ENCODE measurements around the gene SERPINA1.

The SERPINA1 gene

DNA sequence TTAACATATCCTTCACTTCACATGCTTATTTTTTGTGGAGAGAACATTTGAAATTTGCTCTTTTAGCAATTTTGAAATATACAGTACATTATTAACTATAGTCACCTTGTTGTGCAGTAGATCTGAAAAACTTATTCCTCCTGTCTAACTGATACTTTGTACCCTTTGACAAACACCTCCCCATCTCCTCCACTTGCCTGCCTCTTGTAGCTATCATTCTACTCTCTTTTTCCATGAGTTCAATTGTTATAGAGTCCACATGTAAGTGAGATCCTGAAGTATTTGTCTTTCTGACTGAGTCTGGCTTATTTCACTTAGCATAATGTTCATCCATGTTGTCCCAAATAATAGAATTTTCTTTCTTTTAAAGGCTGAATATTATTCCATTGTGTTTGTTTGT, 55.8 kb downstream of the SERPINA1 start:
- H3K4me3 ChIP-seq (ENCODE audit: low read depth, low read length): no peak overlapping the region
- no peak for DNase-seq (ENCODE audit: low read depth)

- no peak for DNase-seq (ENCODE audit: low read depth)
- H3K4me3 ChIP-seq (ENCODE audit: low read depth, low read length): no peak overlapping the region
Measured at GRCh38 chr14:94332063-94332583, 56.3 kb downstream of the SERPINA1 start.

DNA sequence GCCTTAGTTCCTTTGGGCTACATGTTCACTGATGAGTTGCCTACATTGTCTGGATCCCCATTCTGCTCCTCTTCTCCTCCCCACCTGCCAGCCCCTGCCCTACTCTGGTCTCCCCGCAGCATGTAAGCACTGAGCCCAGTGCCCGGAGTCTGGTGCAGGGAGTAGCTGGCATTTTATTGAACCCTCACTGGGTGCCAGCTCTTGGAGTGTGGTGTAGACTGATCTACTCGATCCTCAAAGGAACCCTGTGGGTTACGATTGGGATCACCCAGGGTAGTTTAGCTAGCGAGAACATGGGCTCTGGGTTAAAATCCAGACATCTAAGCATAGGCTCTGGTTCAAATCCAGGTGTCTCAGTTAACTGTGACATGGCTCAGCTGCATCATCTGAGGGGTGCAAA, 56.9 kb downstream of the SERPINA1 start:
- no peak for DNase-seq (ENCODE audit: low read depth)
- no peak overlapping the region for H3K4me3 ChIP-seq (ENCODE audit: low read depth, low read length)

- H3K4me3 ChIP-seq (ENCODE audit: low read depth, low read length): no peak overlapping the region
- DNase-seq (ENCODE audit: low read depth): no peak
Measured at GRCh38 chr14:94330857-94331256, 57.5 kb downstream of the SERPINA1 start.

DNA sequence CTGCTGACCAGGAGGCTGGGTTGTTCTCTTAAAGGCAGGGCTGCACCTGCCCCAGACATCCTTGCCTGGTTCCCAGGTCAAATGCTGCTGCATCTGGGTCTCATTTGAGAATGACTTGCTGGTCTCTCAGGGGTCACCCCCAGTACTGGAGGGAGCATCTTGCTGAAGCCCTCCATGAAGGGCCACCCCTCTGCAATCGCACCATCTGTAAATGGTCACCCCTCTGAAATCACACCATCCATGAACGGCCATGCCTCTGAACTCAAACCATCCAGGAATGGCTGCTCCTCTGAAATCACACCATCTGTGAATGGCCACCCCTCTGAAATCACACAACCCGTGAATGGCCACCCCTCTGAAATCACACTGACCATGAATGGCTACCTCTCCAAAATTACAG, 58.0 kb downstream of the SERPINA1 start:
- no peak overlapping the region for H3K4me3 ChIP-seq (ENCODE audit: low read depth, low read length)
- no peak for DNase-seq (ENCODE audit: low read depth)

- no peak for DNase-seq (ENCODE audit: low read depth)
- no peak overlapping the region for H3K4me3 ChIP-seq (ENCODE audit: low read depth, low read length)
Measured at GRCh38 chr14:94329857-94330256, 58.5 kb downstream of the SERPINA1 start.

DNA sequence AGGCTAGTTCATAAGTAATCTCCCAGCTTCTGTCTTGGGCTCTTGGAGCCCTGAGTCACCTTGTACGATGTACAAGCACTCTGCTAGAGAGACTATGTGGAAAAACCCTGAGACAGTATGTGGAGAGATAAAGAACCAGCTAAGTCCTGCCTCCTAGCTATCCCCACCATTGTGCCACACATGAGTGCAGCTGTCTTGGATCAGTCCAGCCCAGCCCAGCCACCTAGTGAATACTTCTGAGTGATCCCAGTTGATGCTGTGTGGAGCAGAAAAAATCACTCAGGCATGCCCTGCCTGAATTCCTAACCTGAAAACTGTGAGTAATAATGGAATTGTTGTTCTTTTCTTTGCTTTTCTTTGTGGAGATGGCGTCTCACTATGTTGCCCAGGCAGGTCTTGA, 60.2 kb downstream of the SERPINA1 start:
- H3K4me3 ChIP-seq (ENCODE audit: low read depth, low read length): no peak overlapping the region
- DNase-seq (ENCODE audit: low read depth): no peak

All from skeletal muscle cell (primary cell).